ENCODE results near the gene RBM6. TPM values are rescaled to one million over a fixed set of nuclear protein-coding genes. Genes with fewer than 3 reads are reported as not detected.

The RBM6 gene
- total and polyA plus RNA-seq, 11 donors, result 21.1 to 75.1 (median 32.6) TPM

DNA sequence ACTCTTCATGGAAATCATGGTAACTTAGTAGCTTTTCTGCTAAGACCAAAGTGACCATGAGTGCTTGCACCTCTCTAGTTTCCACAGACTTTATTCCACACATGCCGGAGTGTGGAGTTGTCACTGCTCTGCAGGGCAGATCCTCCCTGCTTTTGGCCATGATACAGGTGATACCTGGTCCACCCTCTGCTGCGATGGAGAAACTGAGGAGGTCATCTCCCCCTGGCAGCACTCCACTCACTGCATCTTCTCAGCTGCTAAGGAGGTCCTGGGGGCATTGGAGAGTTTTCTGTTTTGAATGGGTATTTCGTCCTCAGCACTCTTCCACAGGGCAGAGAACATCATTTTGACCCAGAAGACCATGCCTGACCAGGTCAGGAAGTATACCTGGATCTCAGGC, 179.8 kb downstream of the RBM6 start:
- intact Hi-C loops (cut with DNase I), result loop anchor here in 9 of 10 donors (2.0 to 10.0 kb wide), 5 partner anchors 35 to 155 kb away; partner anchors contain the start of genes LSMEM2 (in 2 of the 9), SEMA3B (in 1 of the 9) and SEMA3F (in 1 of the 9)
- H3K27ac ChIP-seq, result no peak overlapping the region
- H3K9me3 ChIP-seq, result no peaks in the 10 kb centered on the region
- H3K36me3 ChIP-seq, result peaks cover 0 to 67% (median 65%) of the 10 kb centered on the region in 9 donors
- H3K27me3 ChIP-seq, result no peaks in the 10 kb centered on the region
- TF ChIP-seq POLR2A (IDR thresholded peaks at IDR 0.05), result no peak
- TF ChIP-seq, protein P1, sequence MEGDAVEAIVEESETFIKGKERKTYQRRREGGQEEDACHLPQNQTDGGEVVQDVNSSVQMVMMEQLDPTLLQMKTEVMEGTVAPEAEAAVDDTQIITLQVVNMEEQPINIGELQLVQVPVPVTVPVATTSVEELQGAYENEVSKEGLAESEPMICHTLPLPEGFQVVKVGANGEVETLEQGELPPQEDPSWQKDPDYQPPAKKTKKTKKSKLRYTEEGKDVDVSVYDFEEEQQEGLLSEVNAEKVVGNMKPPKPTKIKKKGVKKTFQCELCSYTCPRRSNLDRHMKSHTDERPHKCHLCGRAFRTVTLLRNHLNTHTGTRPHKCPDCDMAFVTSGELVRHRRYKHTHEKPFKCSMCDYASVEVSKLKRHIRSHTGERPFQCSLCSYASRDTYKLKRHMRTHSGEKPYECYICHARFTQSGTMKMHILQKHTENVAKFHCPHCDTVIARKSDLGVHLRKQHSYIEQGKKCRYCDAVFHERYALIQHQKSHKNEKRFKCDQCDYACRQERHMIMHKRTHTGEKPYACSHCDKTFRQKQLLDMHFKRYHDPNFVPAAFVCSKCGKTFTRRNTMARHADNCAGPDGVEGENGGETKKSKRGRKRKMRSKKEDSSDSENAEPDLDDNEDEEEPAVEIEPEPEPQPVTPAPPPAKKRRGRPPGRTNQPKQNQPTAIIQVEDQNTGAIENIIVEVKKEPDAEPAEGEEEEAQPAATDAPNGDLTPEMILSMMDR (IDR thresholded peaks at IDR 0.05), result no peak
- no peak overlapping the region for H3K4me3 ChIP-seq
- H3K4me1 ChIP-seq, result peaks cover 0 to 13% (median 0%) of the 10 kb centered on the region in 12 donors
- 80 to 90% (median 84%) methylated on average over 3 of the region's 3 CpGs for WGBS, 4 donors
- ATAC-seq (no peak), DNase-seq (no peak)

DNA sequence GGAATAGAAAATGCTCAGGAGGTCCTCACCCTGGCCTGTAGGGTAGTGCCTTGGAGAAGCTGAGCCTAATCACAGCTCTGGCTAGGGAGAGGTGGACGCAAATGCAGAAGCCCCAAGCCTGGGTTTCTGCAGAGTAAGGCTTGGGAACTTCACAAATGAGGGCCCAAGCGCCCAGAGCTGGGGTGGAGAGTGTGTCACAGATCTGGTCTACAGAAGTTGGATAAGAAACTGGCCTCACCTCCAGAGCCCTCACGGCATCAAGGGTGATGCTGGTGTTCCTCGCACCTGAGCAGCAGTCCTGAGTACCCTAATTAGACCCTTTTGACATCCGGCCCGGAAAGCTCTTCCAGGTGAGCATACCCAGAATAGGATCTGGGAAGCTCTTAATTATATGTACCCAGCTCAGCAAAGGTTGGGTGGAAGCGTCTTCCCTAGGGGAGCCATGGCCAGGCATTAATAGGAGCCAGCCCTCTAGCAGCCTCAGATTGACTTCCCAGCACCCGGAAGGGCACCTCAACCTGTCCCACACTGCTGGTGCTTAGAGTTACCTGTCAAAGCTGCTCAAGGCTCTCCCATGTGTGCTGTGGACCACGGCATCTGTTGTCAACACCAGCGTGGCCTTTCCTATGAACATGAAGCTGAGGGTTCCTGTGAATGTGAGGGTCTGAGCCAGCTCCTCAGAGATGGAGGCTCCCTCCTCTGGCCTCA, 180.6 kb downstream of the RBM6 start:
- ATAC-seq, result peak in 2 of 4 donors; percentile 1
- no peak for TF ChIP-seq POLR2A (IDR thresholded peaks at IDR 0.05)
- TF ChIP-seq, protein P1 (IDR thresholded peaks at IDR 0.05), result no peak
- intact Hi-C loops (cut with DNase I), result loop anchor here in 9 of 10 donors (1.0 to 10.0 kb wide), 6 partner anchors 34 to 154 kb away; partner anchors contain the start of genes LSMEM2 (in 2 of the 9), SEMA3B (in 1 of the 9) and SEMA3F (in 1 of the 9)

DNA sequence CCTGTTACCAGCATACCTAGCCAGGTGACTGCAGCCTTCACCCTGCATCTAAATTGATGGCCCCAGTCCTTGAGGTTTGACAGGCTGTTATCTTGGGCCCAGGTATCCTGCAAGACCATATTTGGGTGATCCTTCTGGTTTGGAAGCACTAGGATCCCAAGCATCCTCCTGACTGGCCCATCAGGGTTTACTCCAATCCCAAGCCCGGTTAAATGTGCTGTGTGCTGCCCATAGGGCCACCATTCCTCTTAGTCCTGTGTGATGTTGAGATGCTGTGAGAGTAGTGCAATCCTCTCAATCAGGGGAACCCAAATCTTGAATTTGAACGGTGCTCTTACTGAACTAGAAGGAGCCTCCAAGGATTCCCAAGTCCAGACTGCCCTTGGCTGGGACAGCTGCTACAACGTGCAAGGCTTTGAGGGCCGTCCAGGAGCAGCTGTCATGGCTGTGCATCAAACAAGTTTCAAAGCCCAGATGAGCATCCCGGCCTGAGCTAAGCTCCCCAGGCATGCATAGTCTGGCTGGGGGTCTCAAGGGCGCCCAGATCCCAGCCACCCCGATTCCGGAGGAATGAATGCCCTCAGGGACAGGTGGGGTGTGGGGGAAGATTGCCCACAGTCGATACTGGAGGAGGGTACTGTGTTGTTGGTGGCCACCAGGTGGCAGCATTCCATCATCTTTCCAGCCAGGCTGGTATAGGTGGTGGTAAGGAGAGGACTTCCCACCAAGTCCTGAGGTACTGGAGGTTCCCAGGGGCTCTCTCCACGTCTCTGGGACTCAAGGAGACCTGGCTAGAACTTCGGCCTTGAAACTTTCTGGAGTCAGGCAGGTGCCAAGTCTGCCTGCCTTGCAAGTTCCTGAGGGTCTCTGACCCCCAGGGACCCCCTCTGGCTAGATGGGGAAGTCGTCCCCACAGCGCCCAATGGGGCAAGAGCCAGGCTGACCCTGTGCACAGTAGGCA, 181.4 kb downstream of the RBM6 start:
- no peaks in the 10 kb centered on the region for H3K9me3 ChIP-seq
- H3K4me1 ChIP-seq, result peaks cover 0 to 21% (median 2%) of the 10 kb centered on the region in 12 donors
- peak; percentile 71 to 88 (median 84) for ATAC-seq
- intact Hi-C loops (cut with DNase I), result loop anchor here in 9 of 10 donors (1.0 to 10.0 kb wide), 8 partner anchors 31 to 153 kb away; partner anchors contain the start of genes LSMEM2 (in 2 of the 9), SEMA3B (in 1 of the 9) and SEMA3F (in 1 of the 9)
- 30 to 53% (median 35%) methylated on average over 5 to 13 of the region's 13 CpGs for WGBS, 4 donors
- H3K36me3 ChIP-seq, result peaks cover 0 to 51% (median 49%) of the 10 kb centered on the region in 9 donors
- no peak overlapping the region for H3K27ac ChIP-seq
- H3K27me3 ChIP-seq, result no peaks in the 10 kb centered on the region
- no peak overlapping the region for H3K4me3 ChIP-seq
- TF ChIP-seq, protein P1 (IDR thresholded peaks at IDR 0.05), result peak; percentile 76 to 89 (median 84)
- TF ChIP-seq POLR2A (IDR thresholded peaks at IDR 0.05), result peak in 1 of 2 donors; percentile 13
- peak; percentile 68 to 77 (median 72) for DNase-seq

More for the DNA sequence above, 180.6 kb downstream of the RBM6 start:
- DNase-seq, result peak in 1 of 5 donors; percentile 39
- no peak overlapping the region for H3K27ac ChIP-seq
- no peaks in the 10 kb centered on the region for H3K9me3 ChIP-seq
- WGBS, 4 donors, result 82 to 85% (median 82%) methylated on average over 9 to 10 of the region's 10 CpGs
- H3K4me1 ChIP-seq, result peaks cover 0 to 16% (median under 1%) of the 10 kb centered on the region in 12 donors
- H3K27me3 ChIP-seq, result no peaks in the 10 kb centered on the region
- H3K4me3 ChIP-seq, result no peak overlapping the region
- H3K36me3 ChIP-seq, result peaks cover 0 to 60% (median 57%) of the 10 kb centered on the region in 9 donors

Data from heart left ventricle (tissue), 16 donors.